ENCODE results near the gene XCR1.

The XCR1 gene

GRCh38 chr3:45980819-45981218, 46.5 kb downstream of the XCR1 start:
- DNase-seq, result no peak

- no peak for DNase-seq
These were observed 47.0 kb downstream of the XCR1 start for GRCh38 chr3:45980229-45980813.

GRCh38 chr3:45979378-45979777, 47.9 kb downstream of the XCR1 start:
- DNase-seq, result peak; percentile 5

- DNase-seq, result no peak
These were observed 49.1 kb downstream of the XCR1 start for GRCh38 chr3:45978006-45978761.

- no peak for DNase-seq
These were observed 50.8 kb downstream of the XCR1 start for GRCh38 chr3:45976191-45977091.

GRCh38 chr3:45975686-45976085, 51.6 kb downstream of the XCR1 start:
- no peak for DNase-seq

GRCh38 chr3:45974686-45975085, 52.6 kb downstream of the XCR1 start:
- no peak for DNase-seq

- DNase-seq, result peak; percentile 100
These were observed 54.5 kb downstream of the XCR1 start for GRCh38 chr3:45972534-45973402.

- DNase-seq, result no peak
These were observed 57.3 kb downstream of the XCR1 start for GRCh38 chr3:45969953-45970352.

GRCh38 chr3:45969116-45969515, 58.2 kb downstream of the XCR1 start:
- DNase-seq, result no peak

GRCh38 chr3:45968706-45969105, 58.6 kb downstream of the XCR1 start:
- DNase-seq, result no peak

GRCh38 chr3:45968149-45968548, 59.1 kb downstream of the XCR1 start:
- DNase-seq, result no peak

- no peak for DNase-seq
These were observed 59.6 kb downstream of the XCR1 start for GRCh38 chr3:45967724-45968123.
